HG03280 (cell line): ENCODE measurements around the gene SNAPC3.

Source experiments
- ATAC-seq: cut with Tn5 transposase; IDR thresholded peaks from one replicate; pipeline ENCODE4 v1.9.1; 2021; ENCODE audit warnings: mild to moderate bottlenecking, moderate library complexity; ENCODE audit not compliant: unreplicated experiment

SNAPC3 gene

DNA sequence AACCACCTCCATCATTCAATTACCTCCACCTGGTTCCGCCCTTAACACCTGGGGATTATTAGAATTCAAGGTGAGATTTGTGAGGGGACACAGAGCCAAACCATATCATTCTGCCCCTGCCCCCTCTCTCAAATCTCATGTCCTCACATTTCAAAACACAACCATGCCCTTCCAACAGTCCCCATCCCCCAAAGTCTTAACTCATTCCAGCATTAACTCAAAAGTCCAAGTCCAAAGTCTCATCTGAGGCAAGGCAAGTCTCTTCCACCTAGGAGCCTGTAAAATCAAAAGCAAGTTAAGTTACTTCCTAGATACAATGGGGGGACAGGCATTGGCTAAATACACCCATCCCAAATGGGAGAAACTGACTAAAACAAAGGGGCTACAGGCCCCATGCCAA is 69.3 kb downstream of the SNAPC3 start:
- ATAC-seq, result no peak

DNA sequence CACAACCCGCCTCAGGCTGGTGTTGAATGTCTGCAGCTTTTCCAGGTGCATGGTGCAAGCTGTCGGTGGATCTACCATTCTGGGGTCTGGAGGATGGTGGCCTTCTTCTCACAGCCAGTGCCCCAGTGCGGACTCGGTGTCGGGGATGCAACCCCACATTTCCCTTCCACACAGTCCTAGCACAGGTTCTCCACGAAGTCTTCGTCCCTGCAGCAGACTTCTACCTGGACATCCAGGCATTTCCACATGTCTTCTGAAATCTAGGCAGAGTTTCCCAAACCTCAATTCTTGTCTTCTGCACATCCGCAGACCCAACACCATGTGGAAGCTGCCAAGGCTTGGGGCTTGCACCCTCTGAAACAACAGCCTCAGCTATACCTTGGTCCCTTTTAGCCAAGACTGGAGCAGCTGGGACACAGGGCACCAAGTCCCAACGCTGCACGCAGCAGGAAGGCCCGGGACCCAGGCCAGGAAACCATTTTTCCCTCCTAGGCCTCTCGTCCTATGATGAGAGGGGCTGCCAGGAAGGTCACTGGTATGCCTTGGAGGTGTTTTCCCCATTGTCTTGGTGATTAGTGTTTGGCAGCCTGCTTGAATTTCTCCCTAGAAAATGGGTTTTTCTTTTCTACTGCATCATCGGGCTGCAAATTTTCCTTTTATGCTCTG is 69.9 kb downstream of the SNAPC3 start:
- no peak for ATAC-seq

DNA sequence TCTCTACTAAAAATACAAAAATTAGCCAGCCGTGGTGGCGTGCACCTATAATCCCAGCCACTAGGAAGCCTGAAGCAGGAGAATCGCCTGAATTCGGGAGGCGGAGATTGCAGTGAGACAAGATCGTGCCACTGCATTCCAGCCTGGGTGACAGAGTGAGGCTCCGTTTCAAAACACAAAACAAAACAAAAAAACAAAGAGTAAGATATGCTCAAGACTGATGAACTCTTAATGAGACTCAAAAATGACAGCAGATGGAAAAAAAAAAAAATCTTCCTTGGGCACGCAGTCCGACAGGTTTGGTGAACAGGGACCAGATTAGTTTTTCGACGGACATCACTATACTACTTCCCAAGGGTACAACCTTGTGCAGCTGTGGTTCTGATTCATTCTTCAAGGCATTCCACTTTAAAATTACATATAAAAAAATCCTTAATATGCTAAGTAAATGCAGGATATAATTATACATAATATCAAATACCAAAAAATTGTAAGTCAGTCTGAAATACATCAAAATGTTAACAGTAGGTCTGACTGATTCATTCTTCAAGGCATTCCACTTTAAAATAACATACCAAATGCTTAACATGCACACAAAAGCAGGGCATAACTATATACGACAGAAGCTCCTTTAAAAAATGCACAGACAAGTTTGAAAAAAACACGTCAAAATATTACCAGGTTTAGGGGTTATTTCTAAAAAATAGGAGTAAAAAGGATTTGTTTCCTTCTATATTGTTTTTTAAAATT is 75.7 kb downstream of the SNAPC3 start:
- ATAC-seq, result no peak

DNA sequence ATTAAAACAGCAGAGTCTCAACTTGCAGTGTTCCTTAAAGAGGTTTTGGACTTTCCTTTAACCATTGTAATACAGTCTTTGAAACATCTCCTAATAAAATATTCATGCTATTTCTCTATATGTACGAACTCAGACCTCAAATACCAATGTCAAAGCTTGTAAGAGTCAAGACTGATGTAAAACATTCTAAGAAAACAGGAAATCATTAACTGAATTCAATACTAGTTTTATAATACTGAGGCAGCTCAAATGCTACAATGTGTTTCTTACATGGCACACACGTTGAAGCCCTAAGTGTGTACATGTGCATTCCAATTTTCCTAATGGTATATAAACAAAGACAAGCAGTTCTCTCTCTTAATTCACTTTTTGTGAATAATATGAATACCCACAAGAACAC is 76.5 kb downstream of the SNAPC3 start:
- ATAC-seq, result no peak

DNA sequence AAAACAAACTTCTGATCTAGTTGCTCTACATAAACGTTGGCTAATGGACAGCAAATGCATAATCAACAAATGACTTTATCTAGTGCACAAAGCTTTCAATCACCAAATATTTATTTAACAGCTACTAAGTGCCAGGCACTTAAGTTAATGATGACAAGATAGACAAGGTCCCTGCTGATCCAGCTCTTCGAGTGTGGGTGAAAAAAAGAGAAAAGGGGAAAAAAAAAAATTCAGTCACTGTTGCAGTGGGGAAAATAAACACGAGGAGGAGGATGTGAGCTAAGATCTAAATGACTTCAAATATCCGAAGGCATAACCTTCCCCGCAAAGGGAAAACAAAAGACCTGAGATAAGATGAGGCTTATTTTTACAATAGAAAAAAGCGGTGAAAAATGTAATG is 78.5 kb downstream of the SNAPC3 start:
- ATAC-seq, result no peak

DNA sequence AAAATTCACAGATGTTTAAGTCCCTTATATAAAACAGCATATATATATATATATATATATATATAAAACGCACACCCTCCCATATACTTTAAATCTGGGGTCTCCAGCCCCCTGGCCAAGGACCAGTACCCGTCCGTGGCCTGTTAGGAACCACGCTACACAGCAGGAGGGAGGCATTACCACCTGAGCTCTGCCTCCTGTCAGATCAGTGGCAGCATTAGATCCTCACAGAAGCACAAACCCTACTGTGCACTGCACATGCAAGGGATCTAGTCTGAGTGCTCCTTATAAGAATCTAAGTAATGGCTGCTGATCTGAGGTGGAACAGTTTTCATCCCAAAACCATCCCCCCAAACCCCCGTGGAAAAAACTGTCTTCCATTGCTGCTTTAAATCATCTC is 79.1 kb downstream of the SNAPC3 start:
- ATAC-seq, result no peak

DNA sequence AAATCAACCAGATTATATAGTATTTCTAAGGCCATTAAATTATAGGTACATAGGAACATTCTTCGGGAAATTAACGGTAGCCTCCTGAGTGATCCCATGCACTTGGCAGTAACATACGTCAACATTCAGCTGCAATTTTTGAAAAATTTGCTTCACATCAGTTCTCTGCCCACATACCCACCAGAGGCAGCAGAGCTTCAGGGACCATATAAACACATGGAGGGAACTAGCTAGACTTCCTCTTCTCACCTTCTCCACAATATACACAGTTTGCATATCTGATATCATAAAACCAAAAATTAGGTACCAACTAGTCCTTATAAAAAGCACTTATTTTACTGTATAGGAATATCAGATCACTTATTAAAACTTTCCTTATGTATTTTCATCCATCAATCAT is 83.2 kb downstream of the SNAPC3 start:
- no peak for ATAC-seq

DNA sequence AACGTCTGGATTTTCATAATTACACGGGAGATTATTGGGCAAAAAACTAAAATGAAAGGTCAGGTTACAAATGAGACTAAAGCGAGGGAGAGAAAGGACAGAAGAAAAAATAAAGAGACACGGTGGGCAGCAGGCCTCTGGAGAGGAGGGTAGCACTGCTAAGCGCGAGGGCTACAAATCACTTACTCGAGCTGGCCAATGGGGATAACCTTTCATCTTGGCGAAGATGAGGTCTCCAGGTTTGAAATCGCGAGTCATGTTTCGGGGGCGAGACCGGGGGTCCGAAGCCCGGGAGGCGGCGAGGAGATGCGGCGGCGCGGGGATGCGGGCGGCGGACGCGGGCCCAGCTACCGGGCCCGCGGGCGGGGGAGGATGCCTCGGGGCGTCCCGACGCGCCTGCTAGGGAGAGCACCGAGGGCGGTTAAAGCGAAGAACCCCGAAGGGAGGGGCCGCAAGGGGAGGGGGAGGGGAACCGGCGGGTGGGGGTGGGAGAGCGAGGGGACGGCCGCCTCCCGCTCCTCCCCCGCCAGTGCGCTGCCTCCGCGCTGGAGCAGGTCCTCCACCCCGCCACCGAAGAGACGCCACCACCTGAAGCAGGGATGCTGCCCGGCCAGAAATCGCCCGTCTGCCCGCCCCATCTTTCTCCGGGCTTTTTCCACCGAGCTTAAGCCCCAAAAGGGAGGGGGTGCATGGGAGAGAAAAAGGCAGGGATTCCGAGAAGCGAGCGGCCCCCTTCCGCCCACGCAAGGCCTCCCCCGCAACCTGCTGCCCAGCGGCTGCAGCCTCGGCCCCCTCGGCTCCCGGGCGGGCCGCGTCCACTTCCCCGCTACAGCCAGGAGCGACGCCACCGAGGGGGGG is 87.5 kb downstream of the SNAPC3 start:
- peak; percentile 42 for ATAC-seq

DNA sequence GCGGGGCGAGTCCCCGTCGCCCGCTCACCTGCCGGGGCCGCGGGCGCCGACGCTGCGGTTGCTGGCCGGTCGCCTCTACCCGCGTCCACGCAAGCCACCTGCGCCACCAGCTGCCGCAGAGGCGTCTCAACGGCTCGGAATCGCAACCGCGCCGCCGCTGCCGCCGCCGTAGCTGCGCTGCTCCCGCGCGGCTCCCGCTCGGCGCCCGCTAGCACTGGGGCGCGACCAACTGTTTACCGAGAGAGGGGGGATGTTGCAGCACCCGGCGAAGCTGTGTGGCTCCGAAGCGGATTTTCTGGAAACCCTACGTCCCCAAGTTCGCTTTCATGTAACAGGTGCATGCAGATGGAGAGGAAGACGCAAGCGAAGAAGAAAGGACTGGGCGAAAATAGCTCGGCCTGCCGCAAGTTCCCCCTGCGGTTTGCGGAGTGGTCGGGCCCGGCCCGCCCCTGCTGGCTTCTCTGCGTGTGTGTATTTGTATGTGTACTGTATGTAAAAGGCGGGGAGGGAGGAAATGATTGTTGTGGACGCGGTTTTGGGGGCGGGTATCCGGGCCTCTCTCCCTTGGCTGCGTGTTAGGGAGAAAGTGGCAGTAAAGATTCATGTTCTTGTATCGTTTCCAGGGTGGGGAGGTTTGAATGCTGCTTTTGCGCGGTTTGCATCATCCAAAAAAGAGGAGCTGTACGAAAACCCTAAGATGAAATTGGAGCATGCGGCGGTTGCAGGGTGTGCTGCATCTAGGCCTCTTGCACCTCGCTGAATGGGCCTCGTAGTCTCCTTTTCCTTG is 88.3 kb downstream of the SNAPC3 start, which contains the start of gene PSIP1:
Gene PSIP1 (minus strand): TSS at position 182 of the 787 bp plus-strand sequence. CDS start 782 bp downstream, outside the sequence.
- peak; percentile 79 for ATAC-seq
